GM19452 (cell line): ENCODE measurements around the gene RNF217.
"Not testable (repeated sequence)": the region's sequence is repeated elsewhere in the genome, so short reads cannot be mapped to it uniquely, and the experiment has no call there.

Source experiments
- ATAC-seq: cut with Tn5 transposase; IDR thresholded peaks from one replicate; pipeline ENCODE4 v1.9.1; 2021; ENCODE audit not compliant: unreplicated experiment

The RNF217 gene

GRCh38 chr6:124962639-124963415 lies 590 bp downstream of the RNF217 start:
- no peak for ATAC-seq

- ATAC-seq: no peak
These were observed 1.2 kb downstream of the RNF217 start for GRCh38 chr6:124963416-124963785.

GRCh38 chr6:124963831-124964763 lies 1.9 kb downstream of the RNF217 start:
- ATAC-seq: no peak

GRCh38 chr6:124964764-124965105 lies 2.5 kb downstream of the RNF217 start:
- ATAC-seq: no peak

GRCh38 chr6:124965424-124965850 lies 3.2 kb downstream of the RNF217 start:
- ATAC-seq: not testable (repeated sequence)

- ATAC-seq: no peak
These were observed 5.2 kb downstream of the RNF217 start for GRCh38 chr6:124967444-124967843.

- ATAC-seq: no peak
These were observed 6.2 kb downstream of the RNF217 start for GRCh38 chr6:124968401-124968800.

- no peak for ATAC-seq
These were observed 8.0 kb downstream of the RNF217 start for GRCh38 chr6:124970243-124970642.

- ATAC-seq: no peak
These were observed 8.5 kb downstream of the RNF217 start for GRCh38 chr6:124970763-124971162.

GRCh38 chr6:124973780-124974179 lies 11.5 kb downstream of the RNF217 start:
- ATAC-seq: no peak

GRCh38 chr6:124974771-124975377 lies 12.6 kb downstream of the RNF217 start:
- ATAC-seq: no peak

GRCh38 chr6:124977067-124977908 lies 15.1 kb downstream of the RNF217 start:
- ATAC-seq: no peak

- ATAC-seq: no peak
These were observed 16.4 kb downstream of the RNF217 start for GRCh38 chr6:124978451-124979293.

- ATAC-seq: no peak
These were observed 17.0 kb downstream of the RNF217 start for GRCh38 chr6:124979294-124979678.

GRCh38 chr6:124982669-124983068 lies 20.4 kb downstream of the RNF217 start:
- ATAC-seq: no peak

GRCh38 chr6:124983383-124984083 lies 21.3 kb downstream of the RNF217 start:
- peak; percentile 53 for ATAC-seq

GRCh38 chr6:124984668-124985338 lies 22.6 kb downstream of the RNF217 start:
- ATAC-seq: no peak

GRCh38 chr6:124986164-124986563 lies 23.9 kb downstream of the RNF217 start:
- ATAC-seq: no peak

- no peak for ATAC-seq
These were observed 25.1 kb downstream of the RNF217 start for GRCh38 chr6:124987291-124987690.
